HCT116 (cell line): ENCODE data around the gene CGN.

Experiments used
- ATF3 ChIP-seq: IDR thresholded peaks from 2 replicates; pipeline ENCODE4 v1.6.1; 2012
- CEBPB ChIP-seq: IDR thresholded peaks from 2 replicates; pipeline ENCODE4 v1.6.1; 2012; ENCODE audit warnings: low read depth
- CTCF ChIP-seq, 3 experiments: fragments of 200-600 bp in 1 of 3; sonication (generic) in 1 of 3; IDR thresholded peaks in 2 of 3; conservative IDR thresholded peaks in 1 of 3; 2 replicates each; pipeline ENCODE4 v1.5.1; 2012 to 2017; ENCODE audit warnings: low read depth in 2 of 3, low read length in 2 of 3, antibody characterized with exemption in 1 of 3, borderline replicate concordance in 1 of 3, control low read depth in 1 of 3, mild to moderate bottlenecking in 1 of 3, mixed read lengths in 1 of 3, mixed run types in 1 of 3, moderate library complexity in 1 of 3; ENCODE audit not compliant: insufficient read depth in 1 of 3
- EZH2phosphoT487 ChIP-seq: fragments of 200-600 bp; IDR thresholded peaks from 2 replicates; pipeline ENCODE4 v1.6.1; 2018; ENCODE audit warnings: antibody characterized with exemption, borderline replicate concordance
- FOSL1 ChIP-seq: IDR thresholded peaks from 2 replicates; pipeline ENCODE4 v1.6.1; 2012; ENCODE audit warnings: low read depth
- JUND ChIP-seq: IDR thresholded peaks from 2 replicates; pipeline ENCODE4 v1.6.1; 2012
- POLR2A ChIP-seq: IDR thresholded peaks from 2 replicates; pipeline ENCODE4 v1.7.0; 2011; ENCODE audit warnings: borderline replicate concordance; ENCODE audit not compliant: insufficient read depth, insufficient read length; ENCODE audit errors: extremely low read depth
- POLR2AphosphoS5 ChIP-seq: IDR thresholded peaks from 2 replicates; pipeline ENCODE4 v1.6.1; 2011; ENCODE audit warnings: mild to moderate bottlenecking, low read depth, low read length, moderate library complexity
- YY1 ChIP-seq: IDR thresholded peaks from 2 replicates; pipeline ENCODE4 v1.6.1; 2011; ENCODE audit warnings: low read length, low read depth, moderate library complexity, mild to moderate bottlenecking; ENCODE audit not compliant: insufficient replicate concordance; ENCODE audit errors: extremely low read depth
- ZBTB33 ChIP-seq: IDR thresholded peaks from 2 replicates; pipeline ENCODE4 v1.6.1; 2011; ENCODE audit warnings: mild to moderate bottlenecking, low read length, moderate library complexity; ENCODE audit not compliant: insufficient replicate concordance; ENCODE audit errors: extremely low read depth

- TF ChIP-seq CTCF (IDR thresholded peaks at IDR 0.05 in 2 of 3, conservative IDR thresholded peaks at IDR 0.05 in 1 of 3; ENCODE audit: borderline replicate concordance in 1 of 3, insufficient read depth in 1 of 3, low read depth in 2 of 3, low read length in 2 of 3) (no peak), YY1 (no peak), CEBPB (no peak), JUND (no peak), POLR2A (no peak), EZH2phosphoT487 (no peak), ATF3 (no peak), POLR2AphosphoS5 (no peak), FOSL1 (no peak), ZBTB33 (no peak)
Observed at GRCh38 chr1:151514366-151514765, 3.2 kb downstream of the CGN start.
